Duodenal mucosa (tissue), 2 donors: ENCODE measurements around the gene LMF1.

ENCODE experiments used
- H3K27ac ChIP-seq: one replicate; pipeline ENCODE4 v1.7.0; 2013; ENCODE audit warnings: low read depth, low read length
- H3K27me3 ChIP-seq, 2 donors: one replicate each; pipeline ENCODE4 v1.7.0; 2013; ENCODE audit warnings: low read length in 2 of 2, control low read depth in 1 of 2; ENCODE audit not compliant: insufficient read depth in 2 of 2, control insufficient read depth in 1 of 2
- H3K36me3 ChIP-seq, 2 donors: one replicate each; pipeline ENCODE4 v1.7.0; 2013; ENCODE audit warnings: low read length in 2 of 2, control low read depth in 1 of 2; ENCODE audit not compliant: insufficient read depth in 2 of 2, control insufficient read depth in 1 of 2
- H3K4me1 ChIP-seq, 2 donors: one replicate each; pipeline ENCODE4 v1.7.0; 2013; ENCODE audit warnings: low read length in 2 of 2, control low read depth in 1 of 2; ENCODE audit not compliant: insufficient read depth in 2 of 2, control insufficient read depth in 1 of 2
- H3K4me3 ChIP-seq, 2 donors: one replicate each; pipeline ENCODE4 v1.7.0; 2013; ENCODE audit warnings: low read length in 2 of 2, low read depth in 1 of 2
- H3K9ac ChIP-seq, 2 donors: one replicate each; pipeline ENCODE4 v1.7.0; 2013; ENCODE audit warnings: low read length in 2 of 2, low read depth in 1 of 2
- H3K9me3 ChIP-seq, 2 donors: one replicate each; pipeline ENCODE4 v1.7.0; 2013; ENCODE audit warnings: low read length in 2 of 2, control low read depth in 1 of 2; ENCODE audit not compliant: control insufficient read depth in 1 of 2

The LMF1 gene

GRCh38 chr16:1002399-1003166 lies 31.8 kb upstream of the LMF1 start:
- no peaks in the 10 kb centered on the region for H3K36me3 ChIP-seq
- H3K9me3 ChIP-seq, result no peaks in the 10 kb centered on the region
- H3K27me3 ChIP-seq, result peaks cover 8% of the 10 kb centered on the region in 2 donors
- H3K4me1 ChIP-seq, result peaks cover 0 to 13% of the 10 kb centered on the region in 2 donors
- H3K27ac ChIP-seq, result no peak overlapping the region
- no peak overlapping the region for H3K9ac ChIP-seq
- no peak overlapping the region for H3K4me3 ChIP-seq

GRCh38 chr16:1001096-1001495 lies 30.3 kb upstream of the LMF1 start:
- Histone ChIP-seq H3K27ac (no peak overlapping the region), H3K4me3 (no peak overlapping the region), H3K27me3 (peaks cover 21 to 23% of the 10 kb centered on the region in 2 donors), H3K4me1 (peaks cover 0 to 13% of the 10 kb centered on the region in 2 donors), H3K9ac (no peak overlapping the region), H3K9me3 (no peaks in the 10 kb centered on the region), H3K36me3 (no peaks in the 10 kb centered on the region)

GRCh38 chr16:1000608-1001007 lies 29.8 kb upstream of the LMF1 start:
- no peaks in the 10 kb centered on the region for H3K36me3 ChIP-seq
- H3K4me1 ChIP-seq, result peaks cover 0 to 13% of the 10 kb centered on the region in 2 donors
- peaks cover 24 to 25% of the 10 kb centered on the region in 2 donors for H3K27me3 ChIP-seq
- H3K9ac ChIP-seq, result no peak overlapping the region
- no peak overlapping the region for H3K27ac ChIP-seq
- no peak overlapping the region for H3K4me3 ChIP-seq
- H3K9me3 ChIP-seq, result no peaks in the 10 kb centered on the region

- Histone ChIP-seq H3K4me1 (peaks cover 0 to 13% of the 10 kb centered on the region in 2 donors), H3K4me3 (no peak overlapping the region), H3K27me3 (peaks cover 25 to 27% of the 10 kb centered on the region in 2 donors), H3K27ac (no peak overlapping the region), H3K9me3 (no peaks in the 10 kb centered on the region), H3K9ac (no peak overlapping the region), H3K36me3 (no peaks in the 10 kb centered on the region)
These were observed 28.9 kb upstream of the LMF1 start for GRCh38 chr16:999677-1000076.

- Histone ChIP-seq H3K27ac (no peak overlapping the region), H3K4me1 (peaks cover 0 to 13% of the 10 kb centered on the region in 2 donors), H3K4me3 (no peak overlapping the region), H3K9ac (no peak overlapping the region), H3K36me3 (no peaks in the 10 kb centered on the region), H3K9me3 (no peaks in the 10 kb centered on the region), H3K27me3 (peaks cover 25 to 27% of the 10 kb centered on the region in 2 donors)
These were observed 27.8 kb upstream of the LMF1 start for GRCh38 chr16:998615-999014.

- H3K36me3 ChIP-seq, result no peaks in the 10 kb centered on the region
- H3K9ac ChIP-seq, result no peak overlapping the region
- H3K4me3 ChIP-seq, result no peak overlapping the region
- peaks cover 25 to 27% of the 10 kb centered on the region in 2 donors for H3K27me3 ChIP-seq
- no peaks in the 10 kb centered on the region for H3K9me3 ChIP-seq
- H3K27ac ChIP-seq, result no peak overlapping the region
- H3K4me1 ChIP-seq, result peaks cover 0 to 13% of the 10 kb centered on the region in 2 donors
These were observed 27.4 kb upstream of the LMF1 start for GRCh38 chr16:998211-998610.

GRCh38 chr16:997440-998051 lies 26.8 kb upstream of the LMF1 start:
- peaks cover 0 to 8% of the 10 kb centered on the region in 2 donors for H3K4me1 ChIP-seq
- peaks cover 25 to 27% of the 10 kb centered on the region in 2 donors for H3K27me3 ChIP-seq
- H3K36me3 ChIP-seq, result no peaks in the 10 kb centered on the region
- H3K27ac ChIP-seq, result no peak overlapping the region
- no peaks in the 10 kb centered on the region for H3K9me3 ChIP-seq
- no peak overlapping the region for H3K9ac ChIP-seq
- no peak overlapping the region for H3K4me3 ChIP-seq

GRCh38 chr16:996681-997080 lies 25.9 kb upstream of the LMF1 start:
- Histone ChIP-seq H3K9me3 (no peaks in the 10 kb centered on the region), H3K4me1 (peaks cover 0 to 6% of the 10 kb centered on the region in 2 donors), H3K27ac (no peak overlapping the region), H3K4me3 (no peak overlapping the region), H3K36me3 (no peaks in the 10 kb centered on the region), H3K9ac (no peak overlapping the region), H3K27me3 (peaks cover 25 to 27% of the 10 kb centered on the region in 2 donors)

GRCh38 chr16:995783-996182 lies 25.0 kb upstream of the LMF1 start:
- Histone ChIP-seq H3K27ac (no peak overlapping the region), H3K27me3 (peaks cover 25 to 27% of the 10 kb centered on the region in 2 donors), H3K36me3 (no peaks in the 10 kb centered on the region), H3K9ac (no peak overlapping the region), H3K4me1 (peaks cover 0 to 6% of the 10 kb centered on the region in 2 donors), H3K4me3 (no peak overlapping the region), H3K9me3 (no peaks in the 10 kb centered on the region)

- Histone ChIP-seq H3K27ac (no peak overlapping the region), H3K27me3 (peaks cover 27 to 30% of the 10 kb centered on the region in 2 donors), H3K4me3 (no peak overlapping the region), H3K9ac (no peak overlapping the region), H3K4me1 (peaks cover 0 to 6% of the 10 kb centered on the region in 2 donors), H3K9me3 (no peaks in the 10 kb centered on the region), H3K36me3 (no peaks in the 10 kb centered on the region)
These were observed 24.3 kb upstream of the LMF1 start for GRCh38 chr16:995087-995486.
